GM18951 (cell line): ENCODE data around the gene C2CD4C.
"Not testable (repeated sequence)": the region's sequence is repeated elsewhere in the genome, so short reads cannot be mapped to it uniquely, and the experiment has no call there.

Experiments
- POLR2A ChIP-seq: IDR thresholded peaks from 4 replicates; pipeline ENCODE4 v1.6.1; 2011; ENCODE audit warnings: mild to moderate bottlenecking; ENCODE audit not compliant: insufficient read length, insufficient read depth; ENCODE audit errors: extremely low read depth
- in situ Hi-C: fragments of 300-500 bp; cut with MboI; formaldehyde crosslinking; loops from one replicate; pipeline ENCODE4 v1.12.0; 2022; ENCODE audit warnings: low sequenced_read_pairs, mixed read lengths, inconsistent platforms; ENCODE audit not compliant: unreplicated experiment

Gene C2CD4C

GRCh38 chr19:416416-416815 is 7.5 kb upstream of the C2CD4C start:
- in situ Hi-C loops = no loop called here

DNA sequence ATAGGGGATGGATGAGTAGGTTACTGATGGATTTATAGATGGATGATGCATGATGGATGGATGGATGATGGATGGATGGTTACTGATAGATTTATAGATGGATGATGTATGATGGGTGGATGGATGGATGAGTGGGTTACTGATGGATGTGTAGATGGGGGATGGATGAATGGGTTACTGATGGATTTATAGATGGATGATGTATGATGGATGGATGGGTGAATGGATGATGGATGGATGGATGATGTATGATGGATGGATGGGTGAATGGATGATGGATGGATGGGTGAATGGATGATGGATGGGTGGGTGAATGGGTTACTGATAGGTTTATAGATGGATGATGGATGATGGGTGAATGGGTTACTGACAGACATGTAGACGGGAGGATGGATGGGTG is 6.3 kb upstream of the C2CD4C start:
- in situ Hi-C loops = no loop called here
- no peak for TF ChIP-seq POLR2A

More at GRCh38 chr19:416416-416815, 7.5 kb upstream of the C2CD4C start:
- TF ChIP-seq POLR2A = no peak

DNA sequence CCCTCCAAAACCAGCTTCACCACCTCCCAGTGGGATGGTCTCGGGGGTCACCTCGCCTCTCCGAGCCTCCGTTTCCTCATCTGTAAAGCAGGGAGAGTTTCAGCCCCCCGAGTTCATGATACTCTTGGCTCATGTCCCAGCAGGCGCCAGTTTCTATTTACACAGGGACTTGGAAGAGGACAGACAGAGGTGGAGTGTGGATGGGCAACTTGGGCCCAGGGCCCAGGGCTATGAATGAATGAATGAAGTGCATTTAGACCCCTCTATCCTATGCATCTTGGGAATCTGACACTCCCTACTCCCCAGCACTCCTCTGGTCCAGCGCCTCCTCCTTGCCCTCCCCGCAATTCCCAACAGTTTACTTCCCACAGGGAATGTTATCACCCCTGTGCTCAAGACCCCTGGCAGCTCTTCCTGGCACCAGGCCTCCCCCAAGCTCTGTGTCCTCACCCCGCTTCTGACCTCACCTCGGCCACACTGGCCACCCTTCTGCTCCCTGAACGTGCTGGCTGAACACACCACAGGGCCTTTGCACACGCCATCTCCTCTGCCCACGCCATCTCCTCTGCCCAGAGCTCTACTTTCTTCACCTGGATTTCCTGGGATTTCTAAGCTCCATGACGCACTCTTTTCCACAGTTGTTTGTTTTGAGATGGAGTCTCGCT is 4.9 kb upstream of the C2CD4C start:
- no peak for TF ChIP-seq POLR2A
- in situ Hi-C loops = no loop called here

DNA sequence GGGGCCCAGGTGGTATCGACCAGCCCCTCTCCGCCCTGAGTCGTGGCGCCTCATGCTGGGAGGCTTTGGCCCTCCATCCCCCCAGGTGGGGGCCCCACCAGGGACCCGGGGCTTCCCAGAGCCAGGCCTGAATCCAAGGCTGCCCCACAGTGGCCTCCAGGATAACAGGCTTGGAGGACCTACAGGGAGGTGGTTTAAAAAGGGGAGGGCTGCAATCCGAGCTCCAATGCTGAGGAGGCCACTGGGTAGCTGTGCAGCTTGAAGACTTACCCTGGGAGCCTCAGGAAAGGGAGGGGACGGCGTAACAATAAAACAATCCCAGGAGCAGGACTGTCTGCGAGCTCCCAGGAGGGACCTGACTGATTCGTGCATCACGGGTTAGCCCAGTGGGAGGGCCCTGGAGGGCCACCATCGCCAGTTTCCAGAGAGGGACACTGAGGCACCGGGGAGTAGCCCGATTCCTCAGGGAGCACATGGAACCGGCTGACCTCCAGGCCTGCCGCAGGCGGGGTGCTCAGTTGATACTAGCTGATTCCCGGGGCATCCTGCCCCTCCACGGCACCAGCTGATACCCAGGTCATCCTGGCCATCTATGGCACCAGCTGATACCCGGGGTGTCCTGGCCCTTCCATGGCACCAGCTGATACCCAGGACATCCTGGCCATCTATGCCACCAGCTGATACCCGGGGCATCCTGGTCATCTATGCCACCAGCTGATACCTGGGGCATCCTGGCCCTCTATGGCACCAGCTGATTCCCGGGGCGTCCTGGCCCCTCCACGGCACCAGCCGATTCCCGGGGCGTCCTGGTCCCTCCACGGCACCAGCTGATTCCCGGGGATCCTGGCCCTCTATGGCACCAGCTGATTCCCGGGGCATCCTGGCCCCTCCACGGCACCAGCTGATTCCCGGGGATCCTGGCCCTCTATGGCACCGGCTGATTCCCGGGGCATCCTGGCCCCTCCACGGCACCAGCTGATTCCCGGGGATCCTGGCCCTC is 3.7 kb upstream of the C2CD4C start:
- no peak for TF ChIP-seq POLR2A

DNA sequence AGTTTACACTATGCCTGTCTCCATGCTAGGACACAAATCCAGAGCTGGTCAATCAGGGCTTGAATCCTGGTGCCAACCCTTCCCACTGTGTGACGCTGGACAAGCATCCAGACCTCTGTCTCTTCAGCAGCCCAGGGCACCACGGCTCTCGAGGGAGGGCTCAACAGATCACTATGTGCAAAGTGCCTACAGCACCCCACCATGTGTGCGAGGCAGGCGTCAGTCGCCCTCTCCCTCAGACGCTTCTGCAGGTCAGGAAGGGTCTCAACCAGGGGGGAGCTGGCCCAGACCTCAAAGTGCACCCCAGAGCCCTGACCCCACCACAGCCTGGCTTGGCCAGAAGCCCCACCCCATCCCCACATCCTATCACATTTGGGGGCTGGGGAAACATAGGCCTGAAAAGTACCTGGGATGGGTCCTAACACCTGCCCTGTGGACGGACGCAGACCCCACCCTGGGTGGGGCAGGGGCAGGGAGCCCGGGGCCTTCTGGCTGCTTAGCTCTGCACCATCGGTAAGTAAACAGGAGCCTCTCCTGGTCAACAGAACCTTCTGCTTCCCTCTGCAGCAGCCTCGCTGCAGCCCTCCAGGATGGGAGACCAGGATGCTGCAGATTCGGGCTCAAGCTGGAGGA is 2.9 kb upstream of the C2CD4C start:
- TF ChIP-seq POLR2A = no peak
- in situ Hi-C loops = no loop called here

More for the DNA sequence above, 3.7 kb upstream of the C2CD4C start:
- in situ Hi-C loops = no loop called here

DNA sequence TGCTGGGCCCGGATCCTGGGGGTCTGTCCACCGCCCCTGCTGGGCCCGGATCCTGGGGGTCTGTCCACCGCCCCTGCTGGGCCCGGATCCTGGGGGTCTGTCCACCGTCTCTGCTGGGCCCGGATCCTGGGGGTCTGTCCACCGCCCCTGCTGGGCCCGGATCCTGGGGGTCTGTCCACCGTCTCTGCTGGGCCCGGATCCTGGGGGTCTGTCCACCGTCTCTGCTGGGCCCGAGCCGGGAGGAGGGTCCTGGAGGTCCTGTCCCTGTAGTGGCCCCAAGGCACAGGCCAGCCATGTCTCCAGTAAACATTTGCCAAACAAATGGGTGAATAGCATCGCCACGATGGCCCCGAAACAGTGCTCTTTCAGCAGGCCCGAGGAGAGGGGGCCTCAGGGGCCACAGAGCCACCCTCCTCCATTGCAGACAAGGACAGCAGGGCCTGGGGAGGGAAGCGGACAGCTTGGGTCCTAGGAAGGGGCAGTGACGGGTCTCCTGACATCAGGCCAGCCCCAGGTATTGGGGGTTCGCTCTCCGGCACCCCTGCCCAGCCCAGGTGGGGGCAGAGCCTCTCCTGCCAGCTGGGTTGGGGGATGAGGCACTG is 2.3 kb upstream of the C2CD4C start:
- in situ Hi-C loops = not testable (repeated sequence)

- TF ChIP-seq POLR2A = no peak
- in situ Hi-C loops = no loop called here
These were observed 1.4 kb upstream of the C2CD4C start for GRCh38 chr19:410243-410781.

- no peak for TF ChIP-seq POLR2A
- in situ Hi-C loops = no loop called here
These were observed 732 bp upstream of the C2CD4C start for GRCh38 chr19:409516-410242.

DNA sequence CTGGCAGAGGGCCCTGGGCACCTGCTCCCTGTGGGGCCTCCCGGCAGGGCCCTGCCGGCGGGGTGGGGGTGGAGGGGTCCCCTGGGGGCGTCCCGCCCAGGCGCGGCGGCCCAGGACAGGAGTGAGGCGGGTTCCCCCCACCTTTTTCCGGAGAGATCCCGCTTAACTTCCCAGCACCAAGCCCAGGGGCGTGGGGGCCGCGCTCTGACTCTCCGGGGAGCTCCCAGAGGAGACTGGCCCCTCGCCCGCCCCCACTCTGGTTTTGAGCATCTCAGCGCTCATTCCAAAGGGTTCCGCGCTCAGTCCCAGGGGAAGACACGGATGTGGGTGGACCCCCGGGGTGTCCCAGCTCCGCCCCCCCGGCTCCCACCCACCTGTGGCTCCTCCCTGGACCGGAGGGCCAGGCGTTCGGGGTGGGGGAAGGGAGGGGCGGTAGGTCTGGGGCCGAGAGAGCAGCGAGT is 476 bp downstream of the C2CD4C start:
- in situ Hi-C loops = no loop called here
- TF ChIP-seq POLR2A = no peak

DNA sequence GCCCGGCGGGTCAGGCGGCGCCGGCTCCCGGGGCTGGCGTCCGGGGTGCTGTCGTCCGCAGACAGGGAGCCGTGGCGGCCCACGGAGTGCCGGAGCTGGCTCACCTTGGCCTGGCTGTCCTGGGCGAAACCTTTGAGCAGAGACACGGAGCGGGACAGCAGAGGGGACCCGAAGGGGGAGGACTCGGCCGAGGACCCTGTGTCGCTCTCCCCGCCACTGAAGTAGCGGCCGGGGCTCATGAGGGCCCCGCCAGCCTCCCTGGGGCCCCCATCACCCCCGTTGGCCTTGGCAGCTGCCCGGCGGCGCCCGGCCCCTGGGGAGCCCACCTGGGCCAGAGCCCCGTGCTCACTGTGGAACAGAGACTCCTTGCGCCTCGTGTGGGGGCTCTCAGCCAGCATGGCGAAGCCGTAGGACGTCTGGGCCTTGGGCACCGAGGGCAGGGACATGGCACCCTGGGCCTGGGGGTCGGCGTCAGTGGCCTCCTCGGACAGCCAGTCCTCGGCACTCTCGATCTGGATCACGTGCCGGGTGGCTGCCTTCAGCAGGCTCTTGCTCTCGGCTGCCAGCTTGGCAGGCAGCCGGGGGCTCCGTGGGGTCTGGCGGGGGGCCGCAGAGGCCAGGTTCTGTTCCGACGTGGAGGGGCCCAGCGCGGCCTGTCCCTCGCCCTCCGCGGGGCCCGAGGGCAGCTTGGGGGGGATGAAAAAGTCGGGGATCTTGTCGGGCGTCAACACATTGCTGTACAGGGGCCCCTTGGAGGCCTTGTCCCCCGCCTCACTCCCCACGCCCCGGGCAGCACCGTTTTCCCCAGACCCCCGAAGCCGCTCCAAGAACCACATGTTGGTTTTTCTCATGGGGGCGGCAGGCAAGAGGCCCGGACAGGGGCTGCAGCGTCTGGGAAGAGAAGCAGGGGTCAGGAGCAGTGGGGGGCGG is 1.2 kb downstream of the C2CD4C start:
- in situ Hi-C loops = no loop called here

GRCh38 chr19:406971-407510 is 1.9 kb downstream of the C2CD4C start:
- no peak for TF ChIP-seq POLR2A
- in situ Hi-C loops = no loop called here

More for the DNA sequence above, 1.2 kb downstream of the C2CD4C start:
- no peak for TF ChIP-seq POLR2A
